ENCODE results near the gene ANKRD13B. TPM values are rescaled to one million over a fixed set of nuclear protein-coding genes. Genes with fewer than 3 reads are reported as not detected.

The ANKRD13B gene
- total and polyA plus RNA-seq, 12 donors: 1.0 to 23.8 (median 5.4) TPM

DNA sequence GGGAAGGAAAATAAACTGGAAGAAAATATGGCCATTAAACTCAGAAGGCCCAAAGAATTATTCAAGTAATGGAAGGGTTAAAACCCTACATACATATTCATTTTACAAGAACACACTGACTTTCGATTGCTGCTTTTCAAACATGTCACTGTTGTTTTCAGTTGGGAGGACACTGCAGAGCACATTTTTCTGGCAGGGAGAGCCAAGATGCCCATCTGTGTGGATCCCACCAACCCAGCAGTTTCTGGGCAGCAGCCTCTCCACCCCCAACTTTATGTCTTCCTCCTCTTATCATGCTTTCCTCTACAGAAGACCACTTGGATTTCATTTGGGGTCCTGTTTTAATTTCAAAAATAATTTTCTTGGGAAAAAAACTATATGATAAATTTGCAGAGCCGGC lies 36.9 kb downstream of the ANKRD13B start:
- H3K27ac ChIP-seq: no peak overlapping the region
- DNase-seq: no peak
- H3K9me3 ChIP-seq (replicated peaks in 1 of 3): no peaks in the 10 kb centered on the region
- intact Hi-C loops (cut with DNase I): loop anchor here in 1 of 2 donors (10.0 kb wide), 2 partner anchors 55 to 145 kb away; no protein-coding TSS in a partner anchor
- no peaks in the 10 kb centered on the region for H3K27me3 ChIP-seq
- no peak overlapping the region for H3K4me3 ChIP-seq
- TF ChIP-seq, protein P1, sequence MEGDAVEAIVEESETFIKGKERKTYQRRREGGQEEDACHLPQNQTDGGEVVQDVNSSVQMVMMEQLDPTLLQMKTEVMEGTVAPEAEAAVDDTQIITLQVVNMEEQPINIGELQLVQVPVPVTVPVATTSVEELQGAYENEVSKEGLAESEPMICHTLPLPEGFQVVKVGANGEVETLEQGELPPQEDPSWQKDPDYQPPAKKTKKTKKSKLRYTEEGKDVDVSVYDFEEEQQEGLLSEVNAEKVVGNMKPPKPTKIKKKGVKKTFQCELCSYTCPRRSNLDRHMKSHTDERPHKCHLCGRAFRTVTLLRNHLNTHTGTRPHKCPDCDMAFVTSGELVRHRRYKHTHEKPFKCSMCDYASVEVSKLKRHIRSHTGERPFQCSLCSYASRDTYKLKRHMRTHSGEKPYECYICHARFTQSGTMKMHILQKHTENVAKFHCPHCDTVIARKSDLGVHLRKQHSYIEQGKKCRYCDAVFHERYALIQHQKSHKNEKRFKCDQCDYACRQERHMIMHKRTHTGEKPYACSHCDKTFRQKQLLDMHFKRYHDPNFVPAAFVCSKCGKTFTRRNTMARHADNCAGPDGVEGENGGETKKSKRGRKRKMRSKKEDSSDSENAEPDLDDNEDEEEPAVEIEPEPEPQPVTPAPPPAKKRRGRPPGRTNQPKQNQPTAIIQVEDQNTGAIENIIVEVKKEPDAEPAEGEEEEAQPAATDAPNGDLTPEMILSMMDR (IDR thresholded peaks at IDR 0.05): no peak
- no peak for TF ChIP-seq POLR2A (IDR thresholded peaks at IDR 0.05)
- no peaks in the 10 kb centered on the region for H3K4me1 ChIP-seq (replicated peaks in 1 of 2)
- peaks cover 0 to 16% of the 10 kb centered on the region in 2 donors for H3K36me3 ChIP-seq (replicated peaks in 1 of 2)
- WGBS, 4 donors: 59 to 80% (median 70%) methylated on average over 2 of the region's 2 CpGs

DNA sequence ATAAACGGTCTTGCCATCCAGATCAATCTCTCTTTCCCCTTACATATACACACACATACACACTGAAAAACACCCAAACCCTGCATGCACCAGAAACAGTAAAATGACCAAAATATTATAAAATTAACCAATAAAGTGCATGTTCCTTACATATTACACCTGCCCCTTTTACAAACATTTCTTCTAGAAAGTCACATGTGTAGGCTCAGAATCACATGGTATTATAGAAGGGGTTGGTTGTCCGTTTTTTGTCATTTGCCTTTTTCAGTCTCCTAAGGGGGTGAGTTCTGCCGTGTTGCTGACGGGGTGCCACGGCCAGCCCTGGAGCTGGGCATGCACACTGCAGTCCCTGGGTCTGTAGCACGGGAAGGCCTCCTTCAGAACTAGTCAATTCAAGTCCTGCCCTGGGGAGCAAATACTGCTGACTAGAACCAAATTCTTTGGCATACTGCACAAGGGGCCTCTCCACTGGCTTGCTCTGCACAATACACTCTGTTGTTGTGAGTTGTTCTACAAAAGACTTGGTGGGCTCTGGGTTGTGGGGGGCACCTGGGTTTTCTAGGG lies 37.8 kb downstream of the ANKRD13B start:
- 84 to 95% (median 91%) methylated on average over 6 of the region's 6 CpGs for WGBS, 4 donors
- TF ChIP-seq POLR2A (IDR thresholded peaks at IDR 0.05): no peak
- TF ChIP-seq, protein P1 (IDR thresholded peaks at IDR 0.05): no peak
- Histone ChIP-seq H3K27me3 (no peaks in the 10 kb centered on the region), H3K4me1 (replicated peaks in 1 of 2) (no peaks in the 10 kb centered on the region), H3K27ac (no peak overlapping the region), H3K9me3 (replicated peaks in 1 of 3) (no peaks in the 10 kb centered on the region), H3K4me3 (no peak overlapping the region), H3K36me3 (replicated peaks in 1 of 2) (peaks cover 0 to 17% of the 10 kb centered on the region in 2 donors)
- intact Hi-C loops (cut with DNase I): no loop called here
- no peak for DNase-seq

DNA sequence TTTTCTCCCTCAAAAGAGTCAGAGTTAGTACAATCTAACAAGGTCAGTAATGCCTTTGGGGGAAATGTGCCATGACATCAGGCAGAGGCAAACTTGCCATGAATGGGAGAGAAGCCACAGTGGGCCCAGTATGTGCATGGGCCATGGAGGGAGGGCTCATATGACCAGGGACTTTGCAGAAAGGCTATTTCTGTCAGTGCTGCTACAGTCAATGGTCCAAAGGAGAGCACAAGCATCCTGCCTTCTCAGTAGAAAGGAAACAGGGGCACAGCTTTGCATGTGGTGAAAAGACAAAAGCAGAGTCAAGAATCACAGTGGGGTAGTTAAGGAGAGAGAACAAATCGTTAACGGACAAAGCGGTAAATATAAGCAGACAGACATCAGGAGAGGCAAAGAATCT lies 41.0 kb downstream of the ANKRD13B start:
- no peak for DNase-seq
- TF ChIP-seq POLR2A (IDR thresholded peaks at IDR 0.05): no peak
- TF ChIP-seq, protein P1 (IDR thresholded peaks at IDR 0.05): no peak
- Histone ChIP-seq H3K4me3 (no peak overlapping the region), H3K4me1 (replicated peaks in 1 of 2) (no peaks in the 10 kb centered on the region), H3K9me3 (replicated peaks in 1 of 3) (no peaks in the 10 kb centered on the region), H3K36me3 (replicated peaks in 1 of 2) (peaks cover 0 to 33% of the 10 kb centered on the region in 2 donors), H3K27me3 (no peaks in the 10 kb centered on the region), H3K27ac (no peak overlapping the region)
- WGBS, 4 donors: 95 to 98% (median 97%) methylated on average over 3 of the region's 3 CpGs
- intact Hi-C loops (cut with DNase I): no loop called here

DNA sequence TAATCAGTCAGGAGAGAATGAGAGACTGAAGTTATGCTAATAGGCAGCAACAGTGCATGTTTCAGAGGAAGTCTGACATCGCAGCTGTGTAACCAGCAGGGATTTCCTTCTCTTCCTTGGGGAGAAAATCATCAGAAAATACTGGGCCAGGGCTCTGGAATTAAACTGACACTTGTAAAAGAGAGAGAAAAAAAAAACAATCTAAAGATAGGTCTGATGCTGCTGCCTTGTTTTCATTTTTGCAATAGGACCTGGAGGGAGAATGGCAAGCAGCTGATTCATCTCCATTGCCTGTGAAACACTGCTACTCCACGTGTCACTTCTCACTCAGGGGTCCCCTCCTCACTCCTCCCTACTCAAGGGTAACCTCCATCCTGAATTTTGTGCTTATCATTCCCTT lies 47.5 kb downstream of the ANKRD13B start:
- no peak for DNase-seq
- Histone ChIP-seq H3K4me1 (replicated peaks in 1 of 2) (peaks cover 4 to 24% of the 10 kb centered on the region in 2 donors), H3K27me3 (no peaks in the 10 kb centered on the region), H3K36me3 (replicated peaks in 1 of 2) (peaks cover 0 to 17% of the 10 kb centered on the region in 2 donors), H3K9me3 (replicated peaks in 1 of 3) (no peaks in the 10 kb centered on the region), H3K27ac (no peak overlapping the region), H3K4me3 (no peak overlapping the region)
- intact Hi-C loops (cut with DNase I): no loop called here
- TF ChIP-seq POLR2A (IDR thresholded peaks at IDR 0.05): no peak
- TF ChIP-seq, protein P1 (IDR thresholded peaks at IDR 0.05): no peak
- WGBS, 4 donors: 33 to 49% (median 47%) methylated on average over 2 of the region's 2 CpGs
